SK-N-SH (cell line): ENCODE data around the gene ATP11A. TPM values are rescaled to one million over a fixed set of nuclear protein-coding genes. Genes with fewer than 3 reads are reported as not detected.

ENCODE experiments used
- CTCF ChIA-PET: fragments of 300-600, 350-600 bp; formaldehyde crosslinking; extraction: SDS; loops from one replicate; lab custom pipeline; 2021; lab: Yijun Ruan, JAX
- POLR2A ChIA-PET: fragments of 350-600 bp; sonication (Branson Sonifier 250); formaldehyde crosslinking; extraction: SDS; loops from one replicate; lab custom pipeline; 2020; ENCODE audit warnings: antibody characterized with exemption, inconsistent platforms; lab: Yijun Ruan, JAX
- DNase-seq: peaks from one replicate; pipeline ENCODE4 v3.0.0; 2012
- H2AFZ ChIP-seq: fragments of 200-600 bp; sonication (generic); 2 replicates; pipeline ENCODE4 v1.8.1; 2016; ENCODE audit warnings: antibody characterized with exemption, mild to moderate bottlenecking, low read depth
- H3F3A ChIP-seq: fragments of 200-600 bp; sonication (generic); replicated peaks from 2 replicates; pipeline ENCODE3; 2016; ENCODE audit warnings: antibody characterized with exemption, mild to moderate bottlenecking; ENCODE audit not compliant: insufficient read depth
- H3K27ac ChIP-seq, 2 experiments: fragments of 200-500 bp in 1 of 2; fragments of 200-600 bp in 1 of 2; sonication (Bioruptor generic) in 1 of 2; sonication (generic), shearing (Covaris generic) in 1 of 2; 2 replicates each; pipeline versions ENCODE4 v1.5.1 to v1.6.1; 2014 to 2016; ENCODE audit warnings: low read depth in 2 of 2, inconsistent platforms in 1 of 2, low read length in 1 of 2, mild to moderate bottlenecking in 1 of 2, mixed read lengths in 1 of 2
- H3K27me3 ChIP-seq: fragments of 200-600 bp; sonication (generic), shearing (Covaris generic); 2 replicates; pipeline ENCODE4 v1.6.1; 2016; ENCODE audit warnings: mixed run types; ENCODE audit not compliant: insufficient read depth
- H3K36me3 ChIP-seq, 2 experiments: fragments of 200-500 bp in 1 of 2; fragments of 200-600 bp in 1 of 2; sonication (Bioruptor generic) in 1 of 2; sonication (generic) in 1 of 2; replicated peaks in 1 of 2; 2 replicates each; pipeline versions ENCODE3 to v1.5.1; 2014 to 2016; ENCODE audit warnings: low read length in 1 of 2, mild to moderate bottlenecking in 1 of 2; ENCODE audit not compliant: insufficient read depth in 2 of 2, control insufficient read depth in 1 of 2
- H3K4me1 ChIP-seq, 2 experiments: fragments of 200-500 bp in 1 of 2; fragments of 200-600 bp in 1 of 2; sonication (Bioruptor generic) in 1 of 2; sonication (generic), shearing (Covaris generic) in 1 of 2; 2 replicates each; pipeline versions ENCODE4 v1.5.1 to v1.6.1; 2014 to 2016; ENCODE audit warnings: low read depth in 1 of 2, low read length in 1 of 2, mixed run types in 1 of 2; ENCODE audit not compliant: insufficient read depth in 2 of 2, control insufficient read depth in 1 of 2
- H3K4me2 ChIP-seq: fragments of 200-600 bp; sonication (generic), shearing (Covaris generic); 2 replicates; pipeline ENCODE4 v1.6.1; 2017; ENCODE audit warnings: mixed run types
- H3K4me3 ChIP-seq, 2 experiments: fragments of 200-500 bp in 1 of 2; fragments of 200-600 bp in 1 of 2; sonication (Bioruptor generic) in 1 of 2; sonication (generic), shearing (Covaris generic) in 1 of 2; 2 replicates each; pipeline versions ENCODE4 v1.5.1 to v1.8.1; 2014 to 2016; ENCODE audit warnings: low read depth in 2 of 2, inconsistent platforms in 1 of 2, low read length in 1 of 2, mild to moderate bottlenecking in 1 of 2, mixed read lengths in 1 of 2, moderate library complexity in 1 of 2
- H3K79me2 ChIP-seq: fragments of 200-600 bp; sonication (generic); 2 replicates; pipeline ENCODE4 v1.8.1; 2017; ENCODE audit warnings: mild to moderate bottlenecking; ENCODE audit not compliant: insufficient read depth
- H3K9ac ChIP-seq: fragments of 200-600 bp; sonication (generic); 2 replicates; pipeline ENCODE4 v1.6.1; 2017; ENCODE audit warnings: mixed run types
- H3K9me2 ChIP-seq: fragments of 200-600 bp; sonication (generic); 2 replicates; pipeline ENCODE4 v1.6.1; 2017; ENCODE audit warnings: mixed run types
- H3K9me3 ChIP-seq: fragments of 200-600 bp; sonication (generic); 2 replicates; pipeline ENCODE4 v1.6.1; 2017; ENCODE audit warnings: mixed run types, mild to moderate bottlenecking, moderate library complexity
- H4K20me1 ChIP-seq: fragments of 200-600 bp; sonication (generic); 2 replicates; pipeline ENCODE4 v1.6.1; 2017; ENCODE audit warnings: mild to moderate bottlenecking, mixed run types; ENCODE audit not compliant: insufficient read depth
- CHD2 ChIP-seq: fragments of 150-350 bp; IDR thresholded peaks from 2 replicates; pipeline ENCODE4 v1.6.1; 2018; ENCODE audit warnings: low read length; ENCODE audit not compliant: partially characterized antibody
- FOXJ3 ChIP-seq: sonication (generic); formaldehyde crosslinking; IDR thresholded peaks from 2 replicates; pipeline ENCODE4 v1.5.1; 2020; ENCODE audit warnings: mild to moderate bottlenecking, missing genetic modification reagents
- FOXM1 ChIP-seq: IDR thresholded peaks from 2 replicates; pipeline ENCODE4 v1.4.0; 2012; ENCODE audit warnings: low read depth, mild to moderate bottlenecking
- GATA2 ChIP-seq: sonication (generic); formaldehyde crosslinking; IDR thresholded peaks from 2 replicates; pipeline ENCODE4 v1.5.0; 2020; ENCODE audit warnings: mild to moderate bottlenecking, missing genetic modification reagents
- MXI1 ChIP-seq: IDR thresholded peaks from 2 replicates; pipeline ENCODE4 v1.6.1; 2012; ENCODE audit warnings: mild to moderate bottlenecking, low read depth, low read length, improper control_type of control experiment
- NFIC ChIP-seq: IDR thresholded peaks from 2 replicates; pipeline ENCODE4 v1.4.0; 2012; ENCODE audit warnings: borderline replicate concordance
- NRF1 ChIP-seq: IDR thresholded peaks from 2 replicates; pipeline ENCODE4 v1.6.1; 2012; ENCODE audit warnings: low read depth, mild to moderate bottlenecking, low read length
- POLR2AphosphoS5 ChIP-seq: IDR thresholded peaks from 2 replicates; pipeline ENCODE4 v1.6.1; 2012; ENCODE audit warnings: low read depth, low read length
- RAD21 ChIP-seq: IDR thresholded peaks from 2 replicates; pipeline ENCODE4 v1.6.1; 2012; ENCODE audit warnings: mild to moderate bottlenecking, low read length
- SMC3 ChIP-seq: IDR thresholded peaks from 2 replicates; pipeline ENCODE4 v1.6.1; 2012; ENCODE audit warnings: low read depth, low read length, improper control_type of control experiment
- TCF12 ChIP-seq: IDR thresholded peaks from 2 replicates; pipeline ENCODE4 v1.4.0; 2012
- TEAD4 ChIP-seq: IDR thresholded peaks from 2 replicates; pipeline ENCODE4 v1.4.0; 2012; ENCODE audit warnings: mild to moderate bottlenecking, borderline replicate concordance; ENCODE audit not compliant: insufficient read depth
- YY1 ChIP-seq: IDR thresholded peaks from 2 replicates; pipeline ENCODE4 v1.4.0; 2012; ENCODE audit warnings: low read depth, mild to moderate bottlenecking
- WGBS: methylation state at CpG from one replicate; pipeline ENCODE4 v1.1.6; 2017; ENCODE audit warnings: low lambda C conversion rate; 5-methylcytosine and 5-hydroxymethylcytosine counted together
- polyA plus RNA-seq, 3 experiments: library from polyadenylated mRNA; depleted of rRNA; stranded (reverse); fragments of >200 nt; gene quantifications; 2 replicates each; pipeline ENCODE4 v1.2.3, GENCODE V29; 2012
- TF ChIP-seq, protein P1 (sequence below): IDR thresholded peaks from 2 replicates; pipeline ENCODE4 v1.4.0; 2012; ENCODE audit warnings: low read depth, borderline replicate concordance
- TF ChIP-seq, protein P2 (sequence below): IDR thresholded peaks from 2 replicates; pipeline ENCODE4 v1.4.0; 2012; ENCODE audit warnings: low read depth, borderline replicate concordance
- TF ChIP-seq, protein P3 (sequence below): IDR thresholded peaks from 2 replicates; pipeline ENCODE4 v1.6.1; 2012; ENCODE audit warnings: mild to moderate bottlenecking, low read depth, low read length, moderate library complexity

Gene ATP11A
- polyA plus RNA-seq, 1 of the 3 experiments (the other 2 are of a cell fraction) = 4.1 TPM

DNA sequence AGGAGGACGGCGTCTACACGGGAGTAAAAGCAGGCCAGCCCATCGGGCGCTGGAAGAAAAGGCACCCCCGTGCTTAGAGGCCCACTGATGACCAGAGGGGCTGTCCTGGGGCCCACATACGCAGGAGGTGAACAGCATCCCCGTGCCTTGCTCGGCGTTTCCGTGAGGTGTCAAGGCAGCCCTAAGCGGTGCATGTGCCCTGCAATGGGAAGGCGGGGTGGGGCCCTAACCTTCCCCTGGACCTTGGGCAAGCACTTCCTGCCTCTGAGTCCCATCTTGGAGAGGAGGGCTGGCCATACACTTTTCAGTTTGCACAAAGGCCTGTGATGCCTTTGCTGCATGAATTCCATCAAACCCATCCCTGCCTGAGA lies 47.8 kb upstream of the ATP11A start:
- DNase-seq = no peak
- H4K20me1 ChIP-seq = no peaks in the 10 kb centered on the region
- H3K27me3 ChIP-seq = peaks cover 18% of the 10 kb centered on the region; the same call in 1 of the 2 replicates
- no peak overlapping the region for H3K27ac ChIP-seq
- CTCF ChIA-PET = no interaction called here
- no peaks in the 10 kb centered on the region for H3K9me3 ChIP-seq
- H3K79me2 ChIP-seq = no peaks in the 10 kb centered on the region
- no peak overlapping the region for H2AFZ ChIP-seq
- no peak overlapping the region for H3K9ac ChIP-seq
- no peaks in the 10 kb centered on the region for H3K36me3 ChIP-seq
- peaks cover 0 to 5% of the 10 kb centered on the region in 2 experiments; a peak in 1 of 4 replicates for H3K4me1 ChIP-seq
- H3K4me3 ChIP-seq = no peak overlapping the region
- no peaks in the 10 kb centered on the region for H3K9me2 ChIP-seq
- TF ChIP-seq NFIC (no peak), SMC3 (no peak), RAD21 (no peak), FOXJ3 (CRISPR knock-in tag) (no peak), FOXM1 (no peak), TCF12 (no peak), CHD2 (no peak)
- TF ChIP-seq, protein P1, sequence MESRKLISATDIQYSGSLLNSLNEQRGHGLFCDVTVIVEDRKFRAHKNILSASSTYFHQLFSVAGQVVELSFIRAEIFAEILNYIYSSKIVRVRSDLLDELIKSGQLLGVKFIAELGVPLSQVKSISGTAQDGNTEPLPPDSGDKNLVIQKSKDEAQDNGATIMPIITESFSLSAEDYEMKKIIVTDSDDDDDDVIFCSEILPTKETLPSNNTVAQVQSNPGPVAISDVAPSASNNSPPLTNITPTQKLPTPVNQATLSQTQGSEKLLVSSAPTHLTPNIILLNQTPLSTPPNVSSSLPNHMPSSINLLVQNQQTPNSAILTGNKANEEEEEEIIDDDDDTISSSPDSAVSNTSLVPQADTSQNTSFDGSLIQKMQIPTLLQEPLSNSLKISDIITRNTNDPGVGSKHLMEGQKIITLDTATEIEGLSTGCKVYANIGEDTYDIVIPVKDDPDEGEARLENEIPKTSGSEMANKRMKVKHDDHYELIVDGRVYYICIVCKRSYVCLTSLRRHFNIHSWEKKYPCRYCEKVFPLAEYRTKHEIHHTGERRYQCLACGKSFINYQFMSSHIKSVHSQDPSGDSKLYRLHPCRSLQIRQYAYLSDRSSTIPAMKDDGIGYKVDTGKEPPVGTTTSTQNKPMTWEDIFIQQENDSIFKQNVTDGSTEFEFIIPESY = no peak
- TF ChIP-seq, protein P2, sequence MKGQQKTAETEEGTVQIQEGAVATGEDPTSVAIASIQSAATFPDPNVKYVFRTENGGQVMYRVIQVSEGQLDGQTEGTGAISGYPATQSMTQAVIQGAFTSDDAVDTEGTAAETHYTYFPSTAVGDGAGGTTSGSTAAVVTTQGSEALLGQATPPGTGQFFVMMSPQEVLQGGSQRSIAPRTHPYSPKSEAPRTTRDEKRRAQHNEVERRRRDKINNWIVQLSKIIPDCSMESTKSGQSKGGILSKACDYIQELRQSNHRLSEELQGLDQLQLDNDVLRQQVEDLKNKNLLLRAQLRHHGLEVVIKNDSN = no peak
- 83% methylated on average over 13 of the region's 13 CpGs for WGBS
- H3F3A ChIP-seq = no peaks in the 10 kb centered on the region
- H3K4me2 ChIP-seq = no peak overlapping the region
- POLR2A ChIA-PET = no interaction called here

DNA sequence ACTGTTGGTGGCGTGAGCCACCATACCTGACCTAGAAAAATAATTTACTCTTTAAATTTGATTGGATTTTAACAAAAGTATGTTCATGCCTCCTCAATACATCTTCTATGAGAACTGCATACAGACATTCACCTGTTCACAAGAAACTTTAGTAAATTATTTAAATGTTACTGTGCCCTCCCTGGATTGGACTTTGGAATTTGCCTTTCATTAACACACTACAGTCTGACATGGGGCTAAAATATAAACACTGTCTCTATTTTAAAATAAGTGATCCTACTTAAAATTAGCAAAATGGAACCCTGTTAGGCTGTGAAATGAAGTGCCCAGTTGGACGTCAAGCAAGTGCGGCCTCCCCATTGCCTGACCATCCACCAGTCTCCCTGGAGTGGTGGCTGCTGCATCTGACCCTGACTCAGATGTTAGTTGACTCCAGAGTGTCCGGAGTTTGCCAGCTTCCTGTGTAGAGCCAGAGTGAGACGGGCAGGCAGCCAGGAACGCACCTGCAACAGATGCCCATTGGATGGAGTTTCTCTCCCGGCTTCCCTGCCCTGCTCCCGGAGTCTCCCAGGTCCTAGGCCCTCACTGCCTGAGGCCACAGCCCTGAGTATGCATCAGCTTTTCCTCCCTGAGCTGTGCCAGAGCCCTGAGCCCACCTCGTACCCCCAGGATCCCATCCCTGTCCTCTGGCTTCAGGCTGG lies 45.9 kb upstream of the ATP11A start:
- H3K27ac ChIP-seq = no peak overlapping the region
- H3K4me2 ChIP-seq = no peak overlapping the region
- no peaks in the 10 kb centered on the region for H3K36me3 ChIP-seq
- no peaks in the 10 kb centered on the region for H3K9me3 ChIP-seq
- CTCF ChIA-PET = no interaction called here
- no peak for DNase-seq
- POLR2A ChIA-PET = no interaction called here
- H2AFZ ChIP-seq = no peak overlapping the region
- peaks cover 11% of the 10 kb centered on the region; the same call in 1 of the 2 replicates for H3K27me3 ChIP-seq
- no peak for TF ChIP-seq YY1
- TF ChIP-seq TEAD4 = no peak
- no peak for TF ChIP-seq POLR2AphosphoS5
- TF ChIP-seq, protein P3, sequence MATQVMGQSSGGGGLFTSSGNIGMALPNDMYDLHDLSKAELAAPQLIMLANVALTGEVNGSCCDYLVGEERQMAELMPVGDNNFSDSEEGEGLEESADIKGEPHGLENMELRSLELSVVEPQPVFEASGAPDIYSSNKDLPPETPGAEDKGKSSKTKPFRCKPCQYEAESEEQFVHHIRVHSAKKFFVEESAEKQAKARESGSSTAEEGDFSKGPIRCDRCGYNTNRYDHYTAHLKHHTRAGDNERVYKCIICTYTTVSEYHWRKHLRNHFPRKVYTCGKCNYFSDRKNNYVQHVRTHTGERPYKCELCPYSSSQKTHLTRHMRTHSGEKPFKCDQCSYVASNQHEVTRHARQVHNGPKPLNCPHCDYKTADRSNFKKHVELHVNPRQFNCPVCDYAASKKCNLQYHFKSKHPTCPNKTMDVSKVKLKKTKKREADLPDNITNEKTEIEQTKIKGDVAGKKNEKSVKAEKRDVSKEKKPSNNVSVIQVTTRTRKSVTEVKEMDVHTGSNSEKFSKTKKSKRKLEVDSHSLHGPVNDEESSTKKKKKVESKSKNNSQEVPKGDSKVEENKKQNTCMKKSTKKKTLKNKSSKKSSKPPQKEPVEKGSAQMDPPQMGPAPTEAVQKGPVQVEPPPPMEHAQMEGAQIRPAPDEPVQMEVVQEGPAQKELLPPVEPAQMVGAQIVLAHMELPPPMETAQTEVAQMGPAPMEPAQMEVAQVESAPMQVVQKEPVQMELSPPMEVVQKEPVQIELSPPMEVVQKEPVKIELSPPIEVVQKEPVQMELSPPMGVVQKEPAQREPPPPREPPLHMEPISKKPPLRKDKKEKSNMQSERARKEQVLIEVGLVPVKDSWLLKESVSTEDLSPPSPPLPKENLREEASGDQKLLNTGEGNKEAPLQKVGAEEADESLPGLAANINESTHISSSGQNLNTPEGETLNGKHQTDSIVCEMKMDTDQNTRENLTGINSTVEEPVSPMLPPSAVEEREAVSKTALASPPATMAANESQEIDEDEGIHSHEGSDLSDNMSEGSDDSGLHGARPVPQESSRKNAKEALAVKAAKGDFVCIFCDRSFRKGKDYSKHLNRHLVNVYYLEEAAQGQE = no peak
- TF ChIP-seq NRF1 = no peak
- no peak for TF ChIP-seq MXI1
- TF ChIP-seq GATA2 (CRISPR knock-in tag) = no peak
- H3F3A ChIP-seq = no peaks in the 10 kb centered on the region
- H3K9me2 ChIP-seq = no peaks in the 10 kb centered on the region
- H4K20me1 ChIP-seq = no peaks in the 10 kb centered on the region
- no peak overlapping the region for H3K4me3 ChIP-seq
- H3K79me2 ChIP-seq = no peaks in the 10 kb centered on the region
- H3K4me1 ChIP-seq = peaks cover 0 to 3% of the 10 kb centered on the region in 2 experiments; a peak in 1 of 4 replicates
- 61% methylated on average over 8 of the region's 9 CpGs for WGBS
- no peak overlapping the region for H3K9ac ChIP-seq
